SW480 (cell line): ENCODE results near the gene C11orf42.

Experiments used
- DNase-seq: peaks from one replicate; pipeline ENCODE4 v3.0.0-alpha.2; 2016; ENCODE audit warnings: low spot score

Gene C11orf42

GRCh38 chr11:6258141-6258540, 52.8 kb downstream of the C11orf42 start:
- no peak for DNase-seq

GRCh38 chr11:6258571-6259081, 53.3 kb downstream of the C11orf42 start:
- no peak for DNase-seq

- no peak for DNase-seq
These were observed 54.9 kb downstream of the C11orf42 start for GRCh38 chr11:6260207-6260726.
